ENCODE data around the gene LAMA3.

Gene LAMA3

GRCh38 chr18:23906658-23907057 lies 217.4 kb downstream of the LAMA3 start:
- no peak for DNase-seq (ENCODE audit: low read depth in 3 of 3)

- no peak for DNase-seq (ENCODE audit: low read depth in 3 of 3)
Observed at GRCh38 chr18:23908827-23909226, 219.6 kb downstream of the LAMA3 start.

GRCh38 chr18:23910032-23910431 lies 220.8 kb downstream of the LAMA3 start:
- DNase-seq (ENCODE audit: low read depth in 3 of 3): no peak

DNA sequence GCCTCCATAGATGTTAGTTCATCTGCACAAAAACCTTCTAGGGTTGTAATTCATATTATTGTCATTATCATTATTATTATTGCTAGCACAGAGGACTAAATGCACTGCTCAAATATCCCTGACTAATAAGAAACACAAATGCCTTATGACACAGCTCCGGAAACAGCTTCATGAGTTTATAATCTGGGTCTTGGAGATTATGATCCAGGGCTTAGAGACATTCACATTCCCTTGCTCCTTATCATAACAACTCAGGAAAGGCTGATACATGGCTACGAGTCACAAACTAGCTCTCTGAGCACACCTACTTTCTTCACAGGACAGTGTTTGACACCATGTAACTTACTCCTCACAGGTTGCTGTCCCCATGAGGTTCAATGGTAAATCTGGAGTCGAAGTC lies 223.1 kb downstream of the LAMA3 start:
- no peak for DNase-seq (ENCODE audit: low read depth in 3 of 3)

GRCh38 chr18:23916338-23916737 lies 227.1 kb downstream of the LAMA3 start:
- no peak for DNase-seq (ENCODE audit: low read depth in 3 of 3)

DNA sequence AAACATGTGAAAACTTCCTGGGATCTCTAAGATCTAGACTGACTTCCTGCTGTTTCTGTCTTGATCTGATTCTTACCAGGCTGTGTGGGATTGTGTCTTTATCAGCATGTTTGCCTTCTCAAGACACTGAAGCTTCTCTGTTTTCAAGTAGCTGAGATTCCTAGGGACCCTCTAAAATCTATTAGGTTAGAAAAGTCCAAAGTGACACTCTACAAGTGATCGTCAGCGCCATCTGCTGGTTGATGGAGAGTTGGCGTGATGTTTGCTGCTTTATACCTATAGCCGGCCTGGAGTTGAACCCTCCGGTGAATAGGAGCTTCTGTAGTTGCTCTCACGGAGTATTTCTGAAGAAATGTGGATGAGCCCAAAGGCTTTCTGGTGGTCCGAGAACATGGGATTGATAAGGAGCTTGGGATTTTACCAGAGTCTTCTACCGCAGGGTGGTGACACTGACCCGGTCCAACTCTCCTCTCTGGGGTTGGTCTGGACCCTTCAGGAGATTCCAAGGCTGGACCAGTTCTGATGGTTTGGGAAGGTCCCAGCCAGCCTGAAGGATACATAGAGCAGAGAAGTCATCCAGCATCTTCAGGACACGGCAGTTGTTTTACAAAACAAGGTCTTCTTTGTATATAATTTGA lies 229.3 kb downstream of the LAMA3 start:
- peak; percentile 60 to 78 (median 69) for DNase-seq (ENCODE audit: low read depth in 3 of 3)

DNA sequence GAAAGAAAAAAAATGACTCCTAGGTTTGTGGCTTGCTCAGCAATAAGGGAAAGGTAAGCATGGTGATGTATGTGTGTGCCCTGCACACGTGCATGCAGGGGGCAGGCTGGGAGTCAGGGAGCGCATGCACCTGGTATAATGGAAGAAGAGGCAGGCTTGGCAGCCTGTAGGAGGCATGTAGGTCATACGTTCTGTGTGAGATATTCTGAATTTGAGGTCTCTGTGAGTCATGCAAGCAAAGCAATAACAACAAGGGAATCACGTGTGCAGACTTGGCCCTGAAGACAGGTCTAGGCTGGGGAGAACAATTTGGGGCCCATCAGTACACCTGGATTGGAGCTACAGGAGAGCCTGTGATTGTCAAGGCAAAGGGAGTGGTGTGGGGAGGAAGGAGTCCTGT lies 230.8 kb downstream of the LAMA3 start:
- no peak for DNase-seq (ENCODE audit: low read depth in 3 of 3)

GRCh38 chr18:23921716-23922285 lies 232.5 kb downstream of the LAMA3 start:
- no peak for DNase-seq (ENCODE audit: low read depth in 3 of 3)

GRCh38 chr18:23922939-23923338 lies 233.7 kb downstream of the LAMA3 start:
- no peak for DNase-seq (ENCODE audit: low read depth in 3 of 3)

GRCh38 chr18:23924813-23925212 lies 235.6 kb downstream of the LAMA3 start:
- no peak for DNase-seq (ENCODE audit: low read depth in 3 of 3)

GRCh38 chr18:23926571-23926970 lies 237.3 kb downstream of the LAMA3 start:
- DNase-seq (ENCODE audit: low read depth in 3 of 3): no peak

GRCh38 chr18:23927821-23928746 lies 238.8 kb downstream of the LAMA3 start:
- no peak for DNase-seq (ENCODE audit: low read depth in 3 of 3)

- DNase-seq (ENCODE audit: low read depth in 3 of 3): no peak
Observed at GRCh38 chr18:23929362-23929930, 240.2 kb downstream of the LAMA3 start.

GRCh38 chr18:23930002-23930401 lies 240.7 kb downstream of the LAMA3 start:
- no peak for DNase-seq (ENCODE audit: low read depth in 3 of 3)

GRCh38 chr18:23932385-23933067 lies 243.3 kb downstream of the LAMA3 start:
- no peak for DNase-seq (ENCODE audit: low read depth in 3 of 3)

GRCh38 chr18:23933407-23933806 lies 244.2 kb downstream of the LAMA3 start:
- no peak for DNase-seq (ENCODE audit: low read depth in 3 of 3)

DNA sequence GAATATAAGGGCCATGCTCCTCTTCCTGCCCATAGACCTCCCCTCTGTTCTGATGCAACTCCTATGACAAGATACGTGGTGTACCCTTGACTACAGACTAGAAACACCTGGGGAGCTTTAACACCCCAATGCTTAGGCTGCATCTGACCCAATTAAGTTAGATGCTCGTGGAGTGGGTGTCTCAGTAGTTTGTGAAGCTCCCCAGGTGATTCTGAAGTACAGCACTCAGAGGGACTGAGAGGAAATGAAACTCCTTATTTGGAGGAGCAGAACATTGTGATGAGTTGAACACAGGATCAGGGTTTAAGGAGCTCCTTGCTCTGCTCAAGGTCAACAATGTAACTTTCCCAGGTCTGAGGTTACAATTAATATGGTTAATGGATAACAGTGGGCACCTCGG lies 245.0 kb downstream of the LAMA3 start:
- no peak for DNase-seq (ENCODE audit: low read depth in 3 of 3)

DNA sequence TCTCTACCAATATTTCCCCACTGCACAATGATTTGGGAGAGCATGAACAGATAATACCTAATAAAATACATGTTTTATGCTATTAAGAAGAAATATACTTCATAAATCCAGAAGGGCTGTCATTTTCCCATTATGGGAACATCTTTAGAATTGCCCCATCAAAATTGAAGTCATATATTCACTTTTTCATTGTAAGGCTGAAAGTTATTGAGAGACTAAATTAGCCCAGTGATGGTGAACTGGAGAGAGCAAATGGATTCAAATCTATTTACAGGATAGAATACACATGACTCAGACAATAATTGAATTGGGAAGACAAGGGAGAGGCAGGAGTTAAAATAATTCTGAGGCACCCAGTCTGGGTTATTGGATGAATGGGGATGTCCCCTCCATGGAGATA lies 245.6 kb downstream of the LAMA3 start:
- DNase-seq (ENCODE audit: low read depth in 3 of 3): no peak

DNA sequence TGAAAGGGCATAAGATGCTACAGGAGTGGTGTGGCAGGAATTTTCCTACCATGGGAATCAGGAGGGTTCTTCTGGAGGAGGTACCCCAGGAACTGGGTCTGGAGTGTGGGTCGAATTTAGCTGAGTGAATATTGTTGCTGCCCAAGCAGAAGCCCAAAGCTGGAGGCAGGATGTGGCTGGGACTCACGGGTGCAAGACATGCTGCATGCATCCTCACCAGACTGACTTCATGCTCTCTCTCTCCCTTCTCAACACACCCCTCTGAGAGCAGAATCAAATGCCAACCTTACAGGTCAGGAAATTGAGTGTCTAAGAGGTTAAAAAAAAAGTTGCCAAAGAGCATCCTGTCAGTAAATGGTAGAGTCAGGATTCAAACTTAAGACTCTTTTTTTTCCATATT lies 246.6 kb downstream of the LAMA3 start:
- DNase-seq (ENCODE audit: low read depth in 3 of 3): no peak

DNA sequence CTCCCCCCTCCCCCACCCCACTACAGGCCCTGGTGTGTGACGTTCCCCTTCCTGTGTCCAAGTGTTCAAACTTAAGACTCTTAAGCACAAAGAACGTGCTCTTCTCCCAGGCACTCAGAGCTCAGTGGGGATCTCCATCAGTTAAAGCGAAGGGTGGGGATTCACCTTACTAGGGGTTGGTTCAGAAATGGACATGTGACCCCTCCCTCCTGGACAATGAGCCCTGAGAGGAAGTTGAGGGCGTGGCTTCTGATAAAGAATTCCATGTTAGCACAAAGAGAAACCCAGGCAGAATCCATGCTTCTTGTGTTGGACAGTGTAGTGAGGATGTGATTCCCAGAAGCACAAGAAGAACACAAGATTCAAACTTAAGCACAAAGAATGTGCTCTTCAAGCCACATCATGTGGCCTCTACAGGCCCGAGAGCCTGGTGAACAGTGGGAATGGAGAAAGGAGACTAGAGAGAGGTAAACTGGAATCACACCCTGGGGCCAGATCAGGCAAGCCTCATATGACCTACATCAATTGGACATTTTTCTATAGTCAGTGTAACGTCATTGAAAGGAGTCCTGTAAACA lies 247.2 kb downstream of the LAMA3 start:
- DNase-seq (ENCODE audit: low read depth in 3 of 3): no peak

DNA sequence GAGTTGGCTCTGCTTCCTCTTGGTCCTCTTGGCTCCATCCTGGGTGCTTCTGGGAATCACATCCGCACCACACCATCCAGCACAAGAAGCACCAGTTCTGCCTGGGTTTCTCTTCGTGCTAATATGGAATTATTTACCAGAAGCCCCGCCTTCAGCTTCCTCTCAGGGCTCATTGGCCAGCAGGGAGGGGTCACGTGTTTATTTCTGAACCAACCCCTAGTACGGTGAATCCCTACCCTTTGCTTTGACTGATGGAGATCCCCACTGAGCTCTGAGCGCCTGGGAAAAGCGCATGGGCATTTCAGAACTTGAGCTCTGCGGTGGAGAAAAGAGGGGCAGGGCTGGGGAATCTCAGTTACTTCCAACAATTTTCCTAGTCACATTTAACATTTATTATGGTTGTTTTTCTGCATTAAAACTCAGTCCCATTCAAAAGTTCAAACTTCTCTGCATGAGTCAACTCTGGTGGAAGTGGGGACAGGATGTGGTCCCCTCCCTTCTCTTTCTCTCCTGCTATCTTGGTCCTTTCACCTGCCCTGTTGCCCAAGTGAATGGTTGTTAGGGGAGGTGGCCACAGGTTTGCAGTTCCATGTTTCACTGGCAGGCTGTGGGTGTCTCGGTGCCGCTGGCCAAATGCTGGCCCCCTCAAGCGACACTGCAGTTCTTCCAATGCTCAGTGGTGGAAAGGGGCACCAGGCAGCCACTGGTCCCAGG lies 248.9 kb downstream of the LAMA3 start:
- DNase-seq (ENCODE audit: low read depth in 3 of 3): no peak

All from stimulated activated CD4-positive, alpha-beta T cell treated with anti-CD3 and anti-CD28 coated beads, TNF-alpha, amount 100 ng/mL, for 24 hours (primary cell).